H1 (cell line): ENCODE results near the gene INPP4B. TPM values are rescaled to one million over a fixed set of nuclear protein-coding genes. Genes with fewer than 3 reads are reported as not detected.

Experiments used
- CTCF ChIA-PET: fragments of 300-600 bp; sonication (Branson Sonifier 250); formaldehyde crosslinking; loops from one replicate; lab custom pipeline; 2021; ENCODE audit not compliant: partially characterized antibody; lab: Charles Lee
- POLR2A ChIA-PET: fragments of 300-600 bp; sonication (Branson Sonifier 250); formaldehyde crosslinking; loops from one replicate; lab custom pipeline; 2021; ENCODE audit warnings: inconsistent platforms; ENCODE audit not compliant: partially characterized antibody; lab: Charles Lee
- DNase-seq, 2 experiments: peaks; one replicate each; pipeline versions ENCODE4 v3.0.0 to v3.0.0-alpha.2; 2010 to 2022; ENCODE audit warnings: low spot score in 2 of 2, low read depth in 1 of 2, mixed read lengths in 1 of 2
- FAIRE-seq: peaks from 2 replicates; lab custom pipeline; 2011; peaks lifted over from hg19 to GRCh38; lab: Jason Lieb, UNC
- H2AFZ ChIP-seq: 2 replicates; pipeline ENCODE4 v1.8.1; 2012; ENCODE audit warnings: low read length, inconsistent platforms
- H2AK5ac ChIP-seq: 2 replicates; pipeline ENCODE4 v1.6.1; 2013; ENCODE audit warnings: low read depth, low read length
- H2BK120ac ChIP-seq: replicated peaks from 2 replicates; pipeline ENCODE3; 2013; ENCODE audit warnings: low read depth, low read length, inconsistent platforms
- H2BK12ac ChIP-seq: 2 replicates; pipeline ENCODE4 v1.6.1; 2013; ENCODE audit warnings: low read depth, low read length
- H2BK15ac ChIP-seq: 2 replicates; pipeline ENCODE4 v1.6.1; 2013; ENCODE audit warnings: low read length
- H2BK20ac ChIP-seq: 2 replicates; pipeline ENCODE4 v1.6.1; 2013; ENCODE audit warnings: low read length
- H2BK5ac ChIP-seq: 2 replicates; pipeline ENCODE4 v1.6.1; 2013; ENCODE audit warnings: low read depth, low read length
- H3K14ac ChIP-seq: 2 replicates; pipeline ENCODE4 v1.6.1; 2013; ENCODE audit warnings: inconsistent platforms; ENCODE audit not compliant: insufficient read length
- H3K18ac ChIP-seq: 2 replicates; pipeline ENCODE4 v1.6.1; 2013; ENCODE audit warnings: low read length; ENCODE audit errors: extremely low read depth
- H3K23ac ChIP-seq: 2 replicates; pipeline ENCODE4 v1.6.1; 2013; ENCODE audit warnings: inconsistent platforms; ENCODE audit not compliant: insufficient read length
- H3K23me2 ChIP-seq: 2 replicates; pipeline ENCODE4 v1.6.1; 2013; ENCODE audit warnings: low read depth, low read length
- H3K27ac ChIP-seq: 2 replicates; pipeline ENCODE4 v1.6.1; 2011; ENCODE audit warnings: low read depth, low read length, inconsistent platforms
- H3K27me3 ChIP-seq, 4 experiments: replicated peaks in 1 of 4; 1 replicate in 1 of 4; 2 replicates in 3 of 4; pipeline versions ENCODE4 v1.6.1 to v1.8.1; 2011 to 2013; ENCODE audit warnings: low read length in 3 of 4, mild to moderate bottlenecking in 3 of 4, inconsistent platforms in 2 of 4, mixed read lengths in 2 of 4, moderate library complexity in 1 of 4; ENCODE audit not compliant: control insufficient read depth in 3 of 4, insufficient read depth in 3 of 4; ENCODE audit errors: extremely low read depth in 1 of 4
- H3K36me3 ChIP-seq, 4 experiments: 2 replicates each; pipeline versions ENCODE4 v1.6.1 to v1.8.1; 2011 to 2013; ENCODE audit warnings: mild to moderate bottlenecking in 4 of 4, low read length in 3 of 4, moderate library complexity in 2 of 4, control low read depth in 1 of 4, inconsistent platforms in 1 of 4; ENCODE audit not compliant: insufficient read depth in 4 of 4, control insufficient read depth in 2 of 4
- H3K4ac ChIP-seq: replicated peaks from 2 replicates; pipeline ENCODE3; 2013; ENCODE audit warnings: low read length, low read depth, mixed read lengths, inconsistent platforms; ENCODE audit not compliant: insufficient read length
- H3K4me1 ChIP-seq, 4 experiments: replicated peaks in 1 of 4; 1 replicate in 1 of 4; 2 replicates in 3 of 4; pipeline versions ENCODE4 v1.6.1 to v1.8.1; 2011 to 2013; ENCODE audit warnings: low read length in 3 of 4, inconsistent platforms in 2 of 4, mixed read lengths in 1 of 4; ENCODE audit not compliant: insufficient read depth in 4 of 4, control insufficient read depth in 3 of 4
- H3K4me2 ChIP-seq, 2 experiments: 2 replicates each; pipeline versions ENCODE4 v1.6.1 to v1.8.1; 2011 to 2013; ENCODE audit warnings: low read depth in 2 of 2, low read length in 2 of 2, control low read depth in 1 of 2, inconsistent platforms in 1 of 2, mild to moderate bottlenecking in 1 of 2; ENCODE audit not compliant: insufficient read depth in 1 of 2
- H3K4me3 ChIP-seq, 4 experiments: fragments of 200-600, 300-600 bp in 1 of 4; sonication (generic), shearing (Covaris generic), sonication (Bioruptor Twin) in 1 of 4; 2 replicates each; pipeline versions ENCODE4 v1.5.1 to v1.8.1; 2011 to 2016; ENCODE audit warnings: low read length in 4 of 4, low read depth in 3 of 4, control low read depth in 2 of 4, inconsistent platforms in 2 of 4, mild to moderate bottlenecking in 2 of 4, mixed read lengths in 1 of 4, moderate library complexity in 1 of 4; ENCODE audit not compliant: insufficient read depth in 2 of 4; ENCODE audit errors: extremely low read depth in 1 of 4
- H3K56ac ChIP-seq: replicated peaks from 2 replicates; pipeline ENCODE3; 2013; ENCODE audit warnings: low read depth, mild to moderate bottlenecking, mixed read lengths, low read length, inconsistent platforms; ENCODE audit not compliant: insufficient read length
- H3K79me1 ChIP-seq: 2 replicates; pipeline ENCODE4 v1.6.1; 2013; ENCODE audit warnings: low read depth, low read length, control low read depth
- H3K79me2 ChIP-seq, 2 experiments: 2 replicates each; pipeline versions ENCODE4 v1.6.1 to v1.8.1; 2012 to 2013; ENCODE audit warnings: low read length in 2 of 2, mild to moderate bottlenecking in 2 of 2, inconsistent platforms in 1 of 2; ENCODE audit not compliant: insufficient read depth in 2 of 2, control insufficient read depth in 1 of 2
- H3K9ac ChIP-seq, 4 experiments: replicated peaks in 1 of 4; 1 replicate in 1 of 4; 2 replicates in 3 of 4; pipeline versions ENCODE4 v1.6.1 to v1.8.1; 2011 to 2013; ENCODE audit warnings: low read depth in 3 of 4, low read length in 3 of 4, control low read depth in 2 of 4, mild to moderate bottlenecking in 2 of 4, moderate library complexity in 2 of 4, inconsistent platforms in 1 of 4; ENCODE audit errors: extremely low read depth in 1 of 4
- H3K9me3 ChIP-seq, 2 experiments: 2 replicates each; pipeline versions ENCODE4 v1.6.1 to v1.8.1; 2012 to 2013; ENCODE audit warnings: mild to moderate bottlenecking in 2 of 2, moderate library complexity in 2 of 2, control low read depth in 1 of 2, inconsistent platforms in 1 of 2, low read depth in 1 of 2, low read length in 1 of 2, mixed read lengths in 1 of 2; ENCODE audit not compliant: insufficient read depth in 2 of 2
- H4K20me1 ChIP-seq, 2 experiments: replicated peaks in 1 of 2; 2 replicates each; pipeline versions ENCODE3 to v1.8.1; 2011 to 2013; ENCODE audit warnings: inconsistent platforms in 2 of 2, low read length in 2 of 2, mild to moderate bottlenecking in 1 of 2; ENCODE audit not compliant: insufficient read depth in 2 of 2, control insufficient read depth in 1 of 2
- H4K5ac ChIP-seq: 2 replicates; pipeline ENCODE4 v1.6.1; 2013; ENCODE audit warnings: low read length, low read depth, mixed read lengths, inconsistent platforms; ENCODE audit not compliant: insufficient read length
- H4K8ac ChIP-seq: 2 replicates; pipeline ENCODE4 v1.8.0; 2013; ENCODE audit warnings: mild to moderate bottlenecking, moderate library complexity, low read length, inconsistent platforms; ENCODE audit not compliant: insufficient read depth; ENCODE audit errors: extremely low read depth
- H4K91ac ChIP-seq: replicated peaks from 2 replicates; pipeline ENCODE3; 2013; ENCODE audit warnings: low read length, mixed read lengths, inconsistent platforms; ENCODE audit not compliant: insufficient read length
- JUN ChIP-seq: IDR thresholded peaks from 2 replicates; pipeline ENCODE4 v1.6.1; 2011; ENCODE audit warnings: low read depth, mild to moderate bottlenecking, improper control_type of control experiment, low read length
- JUND ChIP-seq: IDR thresholded peaks from 2 replicates; pipeline ENCODE4 v1.6.1; 2011; ENCODE audit warnings: mild to moderate bottlenecking, improper control_type of control experiment, low read length
- WGBS, 2 experiments: shearing (Covaris generic) in 1 of 2; methylation state at CpG; one replicate each; pipeline versions ENCODE4 v1.1.6 to v1.1.7; 2013 to 2015; ENCODE audit warnings: low lambda C conversion rate in 2 of 2, mixed read lengths in 2 of 2, inconsistent platforms in 1 of 2, low coverage in 1 of 2, missing lambda C conversion rate in 1 of 2; ENCODE audit not compliant: insufficient replicate concordance in 2 of 2, insufficient coverage in 1 of 2, insufficient read length in 1 of 2; ENCODE audit errors: extremely low coverage in 1 of 2, missing lambda C conversion rate in 1 of 2; 5-methylcytosine and 5-hydroxymethylcytosine counted together
- polyA plus RNA-seq, 7 experiments: library from polyadenylated mRNA; depleted of rRNA in 3 of 7; stranded (reverse) in 5 of 7; unstranded in 2 of 7; fragments of >200 nt in 5 of 7; fragments of 200-250 nt in 2 of 7; gene quantifications; 1 replicate in 5 of 7; 2 replicates in 1 of 7; 4 replicates in 1 of 7; pipeline versions ENCODE4 v1.2.1 to v1.2.3, GENCODE V29; 2011 to 2013; ENCODE audit warnings: missing spikeins in 2 of 7, mixed read lengths in 2 of 7
- total RNA-seq: library from RNA; stranded (reverse); fragmentation: NEBNext Ultra II Directional; extraction: Animal tissue kit (Norgen Biotek cat#: 25700); gene quantifications from 2 replicates; pipeline ENCODE4 v1.2.1, GENCODE V29; 2021

INPP4B gene
- total and polyA plus RNA-seq, 2 of the 8 experiments (the other 6 are each of a cell fraction or from before 2014, with no cell fraction given) = 0.11 to 0.54 TPM

DNA sequence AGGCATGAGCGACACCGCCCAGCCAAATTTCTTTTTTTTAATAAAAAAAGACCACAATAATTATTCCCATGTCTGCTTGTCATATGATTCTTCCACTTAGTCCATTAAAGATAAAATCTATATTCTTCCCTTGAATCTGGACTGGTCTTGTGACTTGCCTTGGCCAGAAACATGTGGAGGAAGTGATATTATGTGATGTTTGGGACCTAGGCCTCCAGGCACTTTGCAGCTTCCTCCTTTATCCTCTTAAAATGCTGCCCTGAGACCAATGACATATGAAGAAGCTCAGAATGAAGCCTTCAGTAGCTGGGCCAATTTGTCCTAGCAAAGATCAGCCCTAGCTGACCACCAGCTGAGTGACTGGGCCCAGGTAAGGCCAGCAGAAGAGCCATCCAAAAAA is 250.0 kb downstream of the INPP4B start:
- Histone ChIP-seq H3K4ac (no peak overlapping the region), H3K14ac (no peak overlapping the region), H3K79me2 (no peaks in the 10 kb centered on the region), H3K4me3 (no peak overlapping the region), H2BK12ac (no peak overlapping the region), H3K27me3 (no peaks in the 10 kb centered on the region), H2BK120ac (no peak overlapping the region), H2BK5ac (no peak overlapping the region), H4K20me1 (no peaks in the 10 kb centered on the region), H3K56ac (no peak overlapping the region), H2BK15ac (no peak overlapping the region), H4K8ac (no peak overlapping the region), H3K27ac (no peak overlapping the region), H3K23me2 (no peaks in the 10 kb centered on the region), H2AFZ (no peak overlapping the region), H4K91ac (no peak overlapping the region), H3K23ac (no peak overlapping the region), H3K4me1 (no peaks in the 10 kb centered on the region), H3K9me3 (no peaks in the 10 kb centered on the region), H2AK5ac (no peak overlapping the region), H4K5ac (no peak overlapping the region), H3K36me3 (no peaks in the 10 kb centered on the region), H2BK20ac (no peak overlapping the region), H3K4me2 (no peak overlapping the region), H3K18ac (no peak overlapping the region), H3K79me1 (no peaks in the 10 kb centered on the region), H3K9ac (no peak overlapping the region)
- ChIA-PET CTCF (interaction anchor here (0.6 kb wide), 1 partner anchor 436 kb away, joined by 3 read pairs; no protein-coding TSS in a partner anchor), POLR2A (no interaction called here)
- FAIRE-seq = no peak
- WGBS, 2 experiments = 100% methylated on average over 2 of the region's 2 CpGs; no CpG with 5 or more reads in 1 of the 2 experiments
- TF ChIP-seq JUND (no peak), JUN (no peak)
- DNase-seq = no peak
